ENCODE results near the gene TMEM236.

The TMEM236 gene

DNA sequence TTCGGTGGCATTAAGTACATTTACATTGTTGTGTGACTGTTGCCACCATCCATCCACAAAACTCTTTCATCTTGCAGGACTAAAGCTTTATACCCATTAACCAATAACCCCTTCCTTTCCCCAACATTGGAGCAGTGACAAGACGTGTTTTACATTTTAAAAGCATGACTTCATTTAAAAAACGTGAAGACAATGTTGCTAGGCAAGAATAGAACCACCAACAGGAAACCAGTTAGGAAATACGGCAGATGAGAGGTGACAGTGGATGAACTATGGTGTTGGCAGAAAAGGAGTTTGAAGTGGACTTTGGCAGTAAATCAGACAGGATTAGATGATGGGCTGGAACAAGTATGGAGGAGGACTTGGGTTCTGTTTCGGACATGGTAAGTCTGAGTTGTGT, 17.0 kb downstream of the TMEM236 start:
- DNase-seq (ENCODE audit: low read depth), result no peak
- TF ChIP-seq, protein P1, sequence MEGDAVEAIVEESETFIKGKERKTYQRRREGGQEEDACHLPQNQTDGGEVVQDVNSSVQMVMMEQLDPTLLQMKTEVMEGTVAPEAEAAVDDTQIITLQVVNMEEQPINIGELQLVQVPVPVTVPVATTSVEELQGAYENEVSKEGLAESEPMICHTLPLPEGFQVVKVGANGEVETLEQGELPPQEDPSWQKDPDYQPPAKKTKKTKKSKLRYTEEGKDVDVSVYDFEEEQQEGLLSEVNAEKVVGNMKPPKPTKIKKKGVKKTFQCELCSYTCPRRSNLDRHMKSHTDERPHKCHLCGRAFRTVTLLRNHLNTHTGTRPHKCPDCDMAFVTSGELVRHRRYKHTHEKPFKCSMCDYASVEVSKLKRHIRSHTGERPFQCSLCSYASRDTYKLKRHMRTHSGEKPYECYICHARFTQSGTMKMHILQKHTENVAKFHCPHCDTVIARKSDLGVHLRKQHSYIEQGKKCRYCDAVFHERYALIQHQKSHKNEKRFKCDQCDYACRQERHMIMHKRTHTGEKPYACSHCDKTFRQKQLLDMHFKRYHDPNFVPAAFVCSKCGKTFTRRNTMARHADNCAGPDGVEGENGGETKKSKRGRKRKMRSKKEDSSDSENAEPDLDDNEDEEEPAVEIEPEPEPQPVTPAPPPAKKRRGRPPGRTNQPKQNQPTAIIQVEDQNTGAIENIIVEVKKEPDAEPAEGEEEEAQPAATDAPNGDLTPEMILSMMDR (IDR thresholded peaks at IDR 0.05; ENCODE audit: low read depth, low read length, missing control alignments), result no peak

DNA sequence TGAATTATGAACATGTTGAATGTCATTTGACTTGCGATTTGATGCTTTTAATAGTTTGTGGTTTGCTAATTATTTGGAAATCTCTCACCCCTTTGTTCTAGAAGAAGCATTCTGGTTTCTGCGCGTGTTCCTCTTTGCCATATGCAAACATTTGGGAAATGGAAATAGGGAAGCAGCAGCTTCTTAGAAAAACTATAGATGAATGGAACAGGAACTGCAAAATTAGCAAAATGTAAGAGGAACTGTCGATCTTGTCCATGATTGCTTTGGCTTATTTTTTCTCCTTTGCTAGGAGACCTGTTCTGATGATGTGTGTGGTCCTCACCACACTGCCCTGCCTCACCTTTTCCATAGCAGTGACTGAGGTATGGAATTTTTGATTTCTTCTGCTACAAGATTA, 19.0 kb downstream of the TMEM236 start:
- DNase-seq (ENCODE audit: low read depth), result no peak
- TF ChIP-seq, protein P1 (IDR thresholded peaks at IDR 0.05; ENCODE audit: low read depth, low read length, missing control alignments), result no peak
- H3K4me3 ChIP-seq (ENCODE audit: low read depth, low read length), result no peak overlapping the region

More for the DNA sequence above, 17.0 kb downstream of the TMEM236 start:
- H3K4me3 ChIP-seq (ENCODE audit: low read depth, low read length), result no peak overlapping the region

DNA sequence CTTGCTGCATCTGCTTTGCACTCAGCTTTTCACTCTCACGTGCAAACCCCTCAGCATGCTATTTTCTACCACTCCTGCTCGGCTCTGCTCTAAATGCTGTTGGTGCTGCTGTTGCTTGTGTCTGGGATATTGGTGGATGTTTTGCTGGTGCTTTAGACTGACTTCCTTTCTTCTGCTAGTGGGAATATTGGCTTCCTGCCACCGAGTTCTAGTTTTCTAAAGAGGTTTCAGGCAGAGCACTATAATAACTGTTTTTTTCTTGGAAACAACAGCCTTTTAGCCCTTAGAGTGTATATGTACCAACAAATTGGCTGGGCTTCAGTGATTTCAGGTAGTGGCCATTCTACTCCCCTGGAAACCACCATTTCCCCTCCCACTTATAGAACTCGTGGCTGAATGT, 27.8 kb downstream of the TMEM236 start:
- DNase-seq (ENCODE audit: low read depth), result no peak
- TF ChIP-seq, protein P1 (IDR thresholded peaks at IDR 0.05; ENCODE audit: low read depth, low read length, missing control alignments), result no peak

DNA sequence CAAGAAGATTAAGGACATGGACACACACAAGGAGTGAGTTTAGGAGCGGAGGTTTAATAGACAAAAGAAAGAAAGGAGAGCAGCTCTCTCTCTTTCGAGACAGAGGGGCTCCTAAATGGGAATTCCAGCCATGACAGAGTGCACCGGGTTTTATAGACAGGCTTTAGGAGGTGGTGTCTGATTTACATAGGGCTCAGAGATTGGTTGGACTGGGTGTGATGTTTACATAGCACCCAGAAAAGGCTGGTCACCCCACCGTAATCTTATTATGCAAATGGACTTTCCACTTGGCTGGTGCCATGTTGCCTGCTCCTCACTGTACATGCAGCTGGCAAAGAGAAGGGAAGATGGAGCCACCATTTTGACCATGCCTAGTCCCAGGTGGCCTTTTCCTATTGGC, 28.7 kb downstream of the TMEM236 start:
- TF ChIP-seq, protein P1 (IDR thresholded peaks at IDR 0.05; ENCODE audit: low read depth, low read length, missing control alignments), result no peak

More for the DNA sequence above, 27.8 kb downstream of the TMEM236 start:
- no peak overlapping the region for H3K4me3 ChIP-seq (ENCODE audit: low read depth, low read length)

DNA sequence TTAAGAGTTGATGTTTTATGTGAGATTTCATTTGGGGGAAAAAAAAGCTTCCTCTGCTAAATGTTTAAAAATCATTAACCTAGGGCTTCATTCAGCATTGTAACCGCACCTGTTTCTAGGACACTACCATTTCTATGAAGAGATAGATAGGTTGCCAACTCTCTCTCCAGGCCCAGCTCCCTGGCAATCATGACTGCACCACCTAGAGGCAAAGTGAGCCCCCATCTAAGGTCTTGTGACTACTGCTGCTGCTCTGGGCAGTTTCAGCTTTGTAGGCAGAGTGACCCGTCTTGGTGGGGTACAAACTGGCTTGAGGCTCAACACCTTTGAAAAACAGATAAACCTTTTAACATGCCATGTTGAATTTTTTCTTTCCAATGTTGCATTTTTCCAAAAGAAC, 29.9 kb downstream of the TMEM236 start:
- no peak overlapping the region for H3K4me3 ChIP-seq (ENCODE audit: low read depth, low read length)
- DNase-seq (ENCODE audit: low read depth), result no peak
- TF ChIP-seq, protein P1 (IDR thresholded peaks at IDR 0.05; ENCODE audit: low read depth, low read length, missing control alignments), result no peak

More for the DNA sequence above, 28.7 kb downstream of the TMEM236 start:
- H3K4me3 ChIP-seq (ENCODE audit: low read depth, low read length), result no peak overlapping the region
- DNase-seq (ENCODE audit: low read depth), result no peak

DNA sequence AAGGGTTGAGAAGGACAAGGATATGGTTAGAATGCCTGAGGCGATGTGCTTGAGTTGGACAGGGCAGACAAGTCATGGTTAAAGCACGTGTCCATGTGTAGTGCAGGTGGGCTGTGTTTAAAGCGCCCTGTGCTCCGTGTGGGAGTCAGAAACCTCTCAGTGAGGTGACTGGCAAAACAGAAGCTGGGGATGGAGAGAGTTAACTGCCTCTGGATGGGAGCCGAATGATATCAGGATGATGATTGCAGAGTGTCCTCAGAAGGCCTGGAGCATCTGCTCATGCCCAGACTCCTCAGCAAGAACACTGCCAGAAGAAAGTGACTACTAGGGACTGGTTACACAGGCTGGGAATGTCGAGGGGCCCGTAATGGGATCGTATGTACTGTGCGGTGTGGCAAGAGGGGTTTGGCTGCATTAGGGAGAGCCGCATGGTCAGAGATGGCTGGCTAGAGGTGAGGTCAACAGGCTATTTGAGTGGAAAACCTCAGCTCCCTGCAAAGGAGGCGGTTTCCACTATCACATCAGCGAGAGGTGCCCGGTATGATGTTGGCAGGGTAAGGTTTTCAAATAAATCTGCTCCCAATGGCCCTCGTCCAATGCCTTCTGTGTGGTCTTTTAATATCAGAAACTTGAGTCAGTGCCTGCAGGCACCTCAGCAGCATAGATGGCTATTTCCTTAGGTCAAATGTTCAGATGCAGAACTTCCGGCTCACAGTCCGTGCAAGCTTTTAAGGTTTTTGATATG, 31.1 kb downstream of the TMEM236 start:
- H3K4me3 ChIP-seq (ENCODE audit: low read depth, low read length), result no peak overlapping the region
- TF ChIP-seq, protein P1 (IDR thresholded peaks at IDR 0.05; ENCODE audit: low read depth, low read length, missing control alignments), result no peak
- no peak for DNase-seq (ENCODE audit: low read depth)

DNA sequence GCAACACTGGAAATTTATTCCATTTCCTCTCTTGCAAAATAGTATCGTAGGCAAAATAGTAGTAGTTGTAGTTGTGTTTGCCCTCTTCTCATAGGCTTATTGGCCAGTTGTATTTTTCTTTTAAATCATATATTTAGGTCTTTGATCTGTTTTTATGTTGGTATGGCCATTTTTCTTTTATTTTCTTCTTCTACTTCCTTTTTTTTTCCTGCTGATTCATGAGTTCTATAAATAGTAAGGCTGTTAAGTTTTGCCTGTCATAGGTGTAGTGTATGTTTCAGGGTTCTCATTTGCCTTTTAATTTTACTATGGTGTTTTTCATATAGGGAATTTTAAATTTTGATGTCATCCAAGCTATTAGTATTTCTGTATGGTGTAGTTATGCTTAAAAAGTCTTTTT, 31.8 kb downstream of the TMEM236 start:
- no peak for DNase-seq (ENCODE audit: low read depth)
- TF ChIP-seq, protein P1 (IDR thresholded peaks at IDR 0.05; ENCODE audit: low read depth, low read length, missing control alignments), result no peak
- no peak overlapping the region for H3K4me3 ChIP-seq (ENCODE audit: low read depth, low read length)
